OCI-LY1 (cell line): Measurements from ENCODE around the gene PRRT2.

ENCODE experiments used
- H2AFZ ChIP-seq: fragments of 200-600 bp; sonication (generic), shearing (Covaris generic); 2 replicates; pipeline ENCODE4 v1.6.0; 2014; ENCODE audit warnings: antibody characterized with exemption, mild to moderate bottlenecking, low read length
- H3F3A ChIP-seq: fragments of 200-600 bp; sonication (generic), shearing (Covaris generic); 2 replicates; pipeline ENCODE4 v1.6.0; 2014; ENCODE audit warnings: mild to moderate bottlenecking, antibody characterized with exemption, low read length, moderate library complexity; ENCODE audit not compliant: insufficient read depth
- H3K27ac ChIP-seq: fragments of 200-600 bp; sonication (generic); 2 replicates; pipeline ENCODE4 v1.5.1; 2014; ENCODE audit warnings: low read length, mixed run types, mild to moderate bottlenecking, low read depth; ENCODE audit not compliant: poor library complexity, severe bottlenecking
- H3K27me3 ChIP-seq: fragments of 200-600 bp; sonication (generic); 2 replicates; pipeline ENCODE4 v1.6.0; 2014; ENCODE audit warnings: antibody characterized with exemption, mild to moderate bottlenecking, low read length, moderate library complexity; ENCODE audit not compliant: insufficient read depth
- H3K36me3 ChIP-seq: fragments of 200-600 bp; sonication (generic); 2 replicates; pipeline ENCODE4 v1.6.1; 2014; ENCODE audit warnings: mild to moderate bottlenecking, antibody characterized with exemption, low read length, moderate library complexity, mixed read lengths; ENCODE audit not compliant: insufficient read depth
- H3K4me1 ChIP-seq: fragments of 200-600 bp; sonication (generic); 2 replicates; pipeline ENCODE4 v1.5.1; 2014; ENCODE audit warnings: mild to moderate bottlenecking, low read length, moderate library complexity; ENCODE audit not compliant: insufficient read depth, severe bottlenecking
- H3K4me2 ChIP-seq: fragments of 200-600 bp; sonication (generic), shearing (Covaris generic); 2 replicates; pipeline ENCODE4 v1.6.1; 2014; ENCODE audit warnings: low read length
- H3K4me3 ChIP-seq: fragments of 200-600 bp; sonication (generic); 2 replicates; pipeline ENCODE4 v1.5.1; 2014; ENCODE audit warnings: low read length, low read depth, mild to moderate bottlenecking, mixed read lengths; ENCODE audit not compliant: poor library complexity, severe bottlenecking
- H3K79me2 ChIP-seq: fragments of 200-600 bp; shearing (Covaris generic); 2 replicates; pipeline ENCODE4 v1.6.1; 2016; ENCODE audit warnings: mixed run types, low read length, mixed read lengths; ENCODE audit not compliant: insufficient read depth
- H3K9ac ChIP-seq: fragments of 200-600 bp; sonication (generic), shearing (Covaris generic); 2 replicates; pipeline ENCODE4 v1.6.1; 2014; ENCODE audit warnings: mild to moderate bottlenecking, low read length, mixed read lengths
- H3K9me2 ChIP-seq: fragments of 200-600 bp; sonication (generic), shearing (Covaris generic); 2 replicates; pipeline ENCODE4 v1.6.1; 2014; ENCODE audit warnings: low read depth, mild to moderate bottlenecking, low read length, mixed read lengths
- H3K9me3 ChIP-seq: fragments of 200-600 bp; shearing (Covaris generic); 2 replicates; pipeline ENCODE4 v1.6.1; 2014; ENCODE audit warnings: low read length, mixed read lengths
- H4K20me1 ChIP-seq: fragments of 200-600 bp; sonication (generic), shearing (Covaris generic); 2 replicates; pipeline ENCODE4 v1.6.0; 2016; ENCODE audit warnings: mild to moderate bottlenecking, low read length; ENCODE audit not compliant: insufficient read depth
- CTCF ChIP-seq: fragments of 200-600 bp; sonication (generic), shearing (Covaris generic); IDR thresholded peaks from 2 replicates; pipeline ENCODE4 v1.5.1; 2017; ENCODE audit warnings: mild to moderate bottlenecking, antibody characterized with exemption, low read length, moderate library complexity, mixed read lengths
- EZH2 ChIP-seq: fragments of 200-600 bp; sonication (generic), shearing (Covaris generic); IDR thresholded peaks from 2 replicates; pipeline ENCODE4 v1.8.0; 2017; ENCODE audit warnings: borderline replicate concordance, mixed run types, mild to moderate bottlenecking, antibody characterized with exemption, low read length, moderate library complexity, mixed read lengths

Gene PRRT2

GRCh38 chr16:29820271-29820701 lies 8.3 kb downstream of the PRRT2 start, which contains the start of gene MVP:
Gene MVP (plus strand): TSS chr16:29820462. CDS start chr16:29830550, 10,088 bp downstream.
- no peaks in the 10 kb centered on the region for H3F3A ChIP-seq
- H3K27me3 ChIP-seq = no peaks in the 10 kb centered on the region
- peak within 1 kb of the TSS; percentile 24 for H3K27ac ChIP-seq
- no peaks in the 10 kb centered on the region for H3K9me2 ChIP-seq
- H2AFZ ChIP-seq = no peak within 1 kb of the TSS
- H3K9ac ChIP-seq = peak within 1 kb of the TSS; percentile 50; the same call in 1 of the 2 replicates
- H3K4me1 ChIP-seq = peaks cover 49% of the 10 kb centered on the region
- H3K36me3 ChIP-seq = peaks cover 26% of the 10 kb centered on the region
- H3K4me2 ChIP-seq = peak within 1 kb of the TSS; percentile 71
- no peaks in the 10 kb centered on the region for H4K20me1 ChIP-seq
- no peaks in the 10 kb centered on the region for H3K79me2 ChIP-seq
- H3K9me3 ChIP-seq = no peaks in the 10 kb centered on the region
- H3K4me3 ChIP-seq = peak within 1 kb of the TSS; percentile 58
- TF ChIP-seq CTCF = no peak
- no peak for TF ChIP-seq EZH2

GRCh38 chr16:29820730-29821642 lies 9.0 kb downstream of the PRRT2 start:
- peak overlapping the region; percentile 24 for H3K27ac ChIP-seq
- no peaks in the 10 kb centered on the region for H4K20me1 ChIP-seq
- H2AFZ ChIP-seq = no peak overlapping the region
- TF ChIP-seq EZH2 (no peak), CTCF (no peak)
- peak overlapping the region; percentile 50; the same call in 1 of the 2 replicates for H3K9ac ChIP-seq
- H3K27me3 ChIP-seq = no peaks in the 10 kb centered on the region
- H3K79me2 ChIP-seq = no peaks in the 10 kb centered on the region
- peaks cover 26% of the 10 kb centered on the region for H3K36me3 ChIP-seq
- peak overlapping the region; percentile 58 for H3K4me3 ChIP-seq
- no peaks in the 10 kb centered on the region for H3K9me3 ChIP-seq
- peak overlapping the region; percentile 71 for H3K4me2 ChIP-seq
- no peaks in the 10 kb centered on the region for H3K9me2 ChIP-seq
- H3F3A ChIP-seq = no peaks in the 10 kb centered on the region
- H3K4me1 ChIP-seq = peaks cover 47% of the 10 kb centered on the region

- H3K4me2 ChIP-seq = peak overlapping the region; percentile 71; the same call in 1 of the 2 replicates
- peaks cover 26% of the 10 kb centered on the region for H3K36me3 ChIP-seq
- H4K20me1 ChIP-seq = no peaks in the 10 kb centered on the region
- peaks cover 47% of the 10 kb centered on the region for H3K4me1 ChIP-seq
- TF ChIP-seq CTCF = no peak
- TF ChIP-seq EZH2 = no peak
- H3K27me3 ChIP-seq = no peaks in the 10 kb centered on the region
- H3K9me2 ChIP-seq = no peaks in the 10 kb centered on the region
- no peaks in the 10 kb centered on the region for H3F3A ChIP-seq
- no peak overlapping the region; the same call in 1 of the 2 replicates for H3K9ac ChIP-seq
- no peaks in the 10 kb centered on the region for H3K79me2 ChIP-seq
- H3K9me3 ChIP-seq = no peaks in the 10 kb centered on the region
- no peak overlapping the region for H3K4me3 ChIP-seq
- H2AFZ ChIP-seq = no peak overlapping the region
- H3K27ac ChIP-seq = no peak overlapping the region
These were observed 9.7 kb downstream of the PRRT2 start for GRCh38 chr16:29821643-29822115.
